Calu3 (cell line): ENCODE data around the gene FRAS1. TPM values are rescaled to one million over a fixed set of nuclear protein-coding genes. Genes with fewer than 3 reads are reported as not detected.
A peak's percentile ranks its signal among the peaks of the same experiment; 100 is the strongest.
"Not testable (repeated sequence)": the region's sequence is repeated elsewhere in the genome, so short reads cannot be mapped to it uniquely, and the experiment has no call there.

Experiments used
- BruUV-seq: library from RNA; stranded (reverse); fragments of 400-500 nt; replicated peaks from 2 replicates; lab custom pipeline; 2021; lab: Mats Ljungman, UMichigan
- CTCF ChIA-PET: fragments of 300-600 bp; sonication (Branson Sonifier 250); formaldehyde crosslinking; loops from one replicate; lab custom pipeline; 2022; ENCODE audit warnings: antibody characterized with exemption; lab: Charles Lee
- DNase-seq: peaks from one replicate; pipeline ENCODE4 v3.0.0; 2022
- H3K27ac Mint-ChIP-seq: one replicate; pipeline ENCODE4 v1.8.0; 2022; ENCODE audit warnings: mixed read lengths; ENCODE audit not compliant: unreplicated experiment
- H3K27me3 Mint-ChIP-seq: one replicate; pipeline ENCODE4 v1.8.0; 2022; ENCODE audit warnings: mixed read lengths; ENCODE audit not compliant: unreplicated experiment
- H3K36me3 Mint-ChIP-seq: one replicate; pipeline ENCODE4 v1.8.0; 2022; ENCODE audit warnings: mild to moderate bottlenecking, moderate library complexity, mixed read lengths; ENCODE audit not compliant: insufficient read depth, unreplicated experiment
- H3K4me1 Mint-ChIP-seq: one replicate; pipeline ENCODE4 v1.8.0; 2022; ENCODE audit warnings: mild to moderate bottlenecking, low read depth, mixed read lengths; ENCODE audit not compliant: unreplicated experiment
- H3K4me3 Mint-ChIP-seq: one replicate; pipeline ENCODE4 v1.8.0; 2022; ENCODE audit warnings: mild to moderate bottlenecking, low read depth, moderate library complexity, mixed read lengths; ENCODE audit not compliant: unreplicated experiment
- H3K9me3 Mint-ChIP-seq: one replicate; pipeline ENCODE4 v1.8.0; 2022; ENCODE audit warnings: low read depth, mixed read lengths; ENCODE audit not compliant: unreplicated experiment
- CTCF ChIP-seq: fragments of 200-600 bp; IDR thresholded peaks from one replicate; pipeline ENCODE4 v1.8.0; 2022; ENCODE audit warnings: antibody characterized with exemption; ENCODE audit not compliant: unreplicated experiment
- intact Hi-C: fragments of 100-400 bp; cut with micrococcal nuclease; formaldehyde crosslinking; loops from one replicate; pipeline ENCODE4 v1.10.0; 2022; ENCODE audit not compliant: unreplicated experiment
- total RNA-seq: library from RNA; stranded (reverse); gene quantifications from 2 replicates; pipeline ENCODE4 v1.2.3, GENCODE V29; 2022

Gene FRAS1
- total RNA-seq, 1 experiment from 2014 or later, result 29.4 TPM

- Mint-ChIP-seq H3K9me3 (no peaks in the 10 kb centered on the region), H3K27me3 (no peaks in the 10 kb centered on the region), H3K4me1 (no peaks in the 10 kb centered on the region), H3K36me3 (no peaks in the 10 kb centered on the region), H3K27ac (no peak overlapping the region), H3K4me3 (no peak overlapping the region)
- DNase-seq, result no peak
- no TSS peak for BruUV-seq
- no peak for TF ChIP-seq CTCF
- intact Hi-C loops, result loop anchor here (10.0 kb wide), 1 partner anchor 125 kb away; no protein-coding TSS in a partner anchor
- CTCF ChIA-PET, result interaction anchor here (0.6 kb wide), 1 partner anchor 26 kb away, joined by 4 read pairs; no protein-coding TSS in a partner anchor
Measured at GRCh38 chr4:78169728-78170127, 112.6 kb downstream of the FRAS1 start.

GRCh38 chr4:78171482-78171881 is 114.4 kb downstream of the FRAS1 start:
- CTCF ChIA-PET, result interaction anchor here (0.5 to 1.2 kb wide), 2 partner anchors 16 to 281 kb away, joined by 3 to 4 read pairs; no protein-coding TSS in a partner anchor

GRCh38 chr4:78174891-78175290 is 117.8 kb downstream of the FRAS1 start:
- DNase-seq, result no peak
- Mint-ChIP-seq H3K4me3 (no peak overlapping the region), H3K36me3 (no peaks in the 10 kb centered on the region), H3K4me1 (peaks cover 38% of the 10 kb centered on the region), H3K9me3 (no peaks in the 10 kb centered on the region), H3K27me3 (no peaks in the 10 kb centered on the region), H3K27ac (peak overlapping the region; percentile 52)
- CTCF ChIA-PET, result no interaction called here
- intact Hi-C loops, result loop anchor here (5.0 kb wide), 1 partner anchor 118 kb away; the partner anchor contains the start of gene FRAS1
- BruUV-seq, result no TSS peak
- no peak for TF ChIP-seq CTCF

More at GRCh38 chr4:78171482-78171881, 114.4 kb downstream of the FRAS1 start:
- H3K27me3 Mint-ChIP-seq, result no peaks in the 10 kb centered on the region
- no peaks in the 10 kb centered on the region for H3K36me3 Mint-ChIP-seq
- no peak overlapping the region for H3K4me3 Mint-ChIP-seq
- no peaks in the 10 kb centered on the region for H3K9me3 Mint-ChIP-seq
- BruUV-seq, result no TSS peak
- intact Hi-C loops, result no loop called here
- H3K4me1 Mint-ChIP-seq, result peaks cover 17% of the 10 kb centered on the region
- no peak for TF ChIP-seq CTCF
- no peak for DNase-seq
- no peak overlapping the region for H3K27ac Mint-ChIP-seq

GRCh38 chr4:78179196-78179595 is 122.1 kb downstream of the FRAS1 start:
- Mint-ChIP-seq H3K9me3 (peaks cover 8% of the 10 kb centered on the region), H3K27ac (peak overlapping the region; percentile 64)
- TF ChIP-seq CTCF, result no peak

GRCh38 chr4:78181681-78182234 is 124.6 kb downstream of the FRAS1 start:
- H3K36me3 Mint-ChIP-seq, CTCF ChIA-PET, H3K9me3 Mint-ChIP-seq, intact Hi-C loops, BruUV-seq, H3K27ac Mint-ChIP-seq, DNase-seq, H3K4me3 Mint-ChIP-seq, H3K27me3 Mint-ChIP-seq: not testable (repeated sequence)
- H3K4me1 Mint-ChIP-seq, result peaks cover 18% of the 10 kb centered on the region

More at GRCh38 chr4:78179196-78179595, 122.1 kb downstream of the FRAS1 start:
- Mint-ChIP-seq H3K36me3 (no peaks in the 10 kb centered on the region), H3K27me3 (no peaks in the 10 kb centered on the region), H3K4me3 (no peak overlapping the region), H3K4me1 (peaks cover 38% of the 10 kb centered on the region)
- CTCF ChIA-PET, result no interaction called here
- DNase-seq, result no peak
- intact Hi-C loops, result loop anchor here (5.0 kb wide), 1 partner anchor 122 kb away; the partner anchor contains the start of gene FRAS1
- BruUV-seq, result no TSS peak
